HTR-8/SVneo (cell line): ENCODE results near the gene CTNNA3.

Experiments
- DNase-seq: peaks from one replicate; pipeline ENCODE4 v3.0.0; 2011; ENCODE audit warnings: low spot score, mixed read lengths; ENCODE audit not compliant: insufficient read length
- FAIRE-seq: peaks from 2 replicates; lab custom pipeline; 2011; peaks lifted over from hg19 to GRCh38; lab: Jason Lieb, UNC

The CTNNA3 gene

GRCh38 chr10:67175354-67175753 is 520.6 kb downstream of the CTNNA3 start:
- no peak for DNase-seq
- FAIRE-seq, result no peak

GRCh38 chr10:67173787-67174186 is 522.2 kb downstream of the CTNNA3 start:
- FAIRE-seq (no peak), DNase-seq (no peak)

DNA sequence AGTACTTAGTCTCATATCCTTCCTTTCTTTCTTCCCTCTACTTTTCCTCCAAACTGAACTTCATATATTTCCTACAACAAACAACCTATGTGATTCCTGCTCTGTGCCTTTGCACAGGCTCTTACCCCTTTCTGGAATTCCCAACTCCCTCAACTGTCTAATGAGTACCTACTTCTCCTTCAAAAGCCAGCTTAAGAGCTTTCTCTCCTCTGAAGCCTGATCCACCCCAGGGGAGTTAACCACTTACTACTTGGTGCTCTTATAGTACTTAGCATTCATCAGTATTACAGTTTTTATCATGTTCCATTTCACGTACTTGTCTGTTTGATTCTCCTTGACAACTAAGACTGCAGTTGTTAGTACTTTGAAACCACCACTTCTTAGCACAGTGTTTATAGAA is 524.0 kb downstream of the CTNNA3 start:
- no peak for FAIRE-seq
- no peak for DNase-seq

GRCh38 chr10:67156239-67156638 is 539.8 kb downstream of the CTNNA3 start:
- DNase-seq, result no peak
- no peak for FAIRE-seq

DNA sequence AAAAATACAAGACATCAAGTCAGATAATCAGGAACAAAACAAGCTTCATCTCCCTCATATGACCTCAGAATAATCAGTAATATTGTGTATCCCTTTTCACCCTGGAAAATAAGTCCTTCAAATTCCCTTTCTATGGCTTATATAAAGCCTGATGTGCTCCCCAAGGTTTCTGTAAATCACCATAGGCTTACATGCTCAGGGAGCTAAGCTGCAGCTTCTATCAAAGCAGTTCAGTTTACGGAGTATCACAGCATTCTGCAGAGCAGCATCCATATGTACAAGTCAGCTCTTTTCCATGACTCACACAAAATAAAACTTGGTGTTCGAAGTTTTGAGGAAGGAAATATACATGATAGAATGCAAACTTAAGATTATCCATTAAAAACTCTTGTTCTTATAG is 544.5 kb downstream of the CTNNA3 start:
- DNase-seq, result no peak

DNA sequence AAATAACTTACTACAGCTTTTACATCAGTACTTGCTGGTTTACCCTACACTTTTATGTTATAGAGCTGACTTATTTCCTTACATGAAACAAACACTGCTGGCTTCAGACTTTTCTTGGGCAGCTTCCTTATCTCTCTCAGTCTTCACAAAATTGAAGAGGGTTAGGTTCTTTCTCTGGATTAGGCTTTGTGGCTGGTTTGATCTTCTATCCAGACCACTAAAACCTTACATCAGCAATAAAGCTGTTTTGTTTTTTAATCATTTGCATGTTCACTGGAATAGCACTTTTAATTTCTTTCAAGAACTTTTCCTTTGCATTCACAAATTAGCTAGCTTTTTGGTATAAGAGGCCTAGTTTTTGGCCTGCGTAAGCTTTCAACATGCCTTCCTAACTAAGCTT is 551.5 kb downstream of the CTNNA3 start:
- FAIRE-seq (no peak), DNase-seq (no peak)

More for the DNA sequence above, 544.5 kb downstream of the CTNNA3 start:
- no peak for FAIRE-seq

GRCh38 chr10:67141300-67141699 is 554.7 kb downstream of the CTNNA3 start:
- DNase-seq, result no peak
- no peak for FAIRE-seq

DNA sequence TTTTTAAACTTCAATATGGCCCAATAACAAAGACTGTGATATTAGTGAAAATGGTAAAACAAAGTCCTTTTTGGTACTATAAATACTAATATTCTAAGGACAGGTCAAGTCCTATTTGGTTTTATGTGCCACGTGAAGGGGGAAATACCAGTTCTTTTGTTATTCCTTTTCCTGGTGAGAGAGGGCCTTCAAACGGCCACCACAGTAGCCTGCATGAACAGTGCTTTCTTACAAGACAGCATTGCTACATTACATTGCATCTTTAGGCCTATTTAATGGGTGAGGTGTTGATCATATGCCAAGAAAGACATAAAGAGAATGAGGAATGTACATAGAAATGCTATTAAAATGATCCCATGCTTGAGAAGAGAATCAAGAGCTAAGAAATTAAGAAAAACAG is 555.4 kb downstream of the CTNNA3 start:
- DNase-seq (no peak), FAIRE-seq (no peak)

DNA sequence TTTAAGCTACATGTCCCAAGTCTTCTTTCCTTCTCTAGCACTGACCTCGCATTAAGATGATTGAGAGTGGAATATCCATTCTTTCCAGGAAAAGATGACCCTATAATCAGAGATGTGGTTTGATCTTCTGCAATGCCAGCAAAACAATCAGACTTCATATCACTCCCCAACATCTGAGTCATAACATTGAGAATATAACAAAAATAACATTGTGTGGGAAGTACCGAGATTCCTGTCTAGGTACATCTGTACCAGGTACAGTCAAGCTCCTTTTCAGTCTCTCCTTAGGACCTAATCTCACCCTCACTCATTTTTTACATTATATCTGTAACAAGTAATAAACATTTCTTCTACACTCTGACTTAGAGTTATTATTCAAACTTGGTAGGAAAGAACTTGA is 568.6 kb downstream of the CTNNA3 start:
- DNase-seq (no peak), FAIRE-seq (no peak)

DNA sequence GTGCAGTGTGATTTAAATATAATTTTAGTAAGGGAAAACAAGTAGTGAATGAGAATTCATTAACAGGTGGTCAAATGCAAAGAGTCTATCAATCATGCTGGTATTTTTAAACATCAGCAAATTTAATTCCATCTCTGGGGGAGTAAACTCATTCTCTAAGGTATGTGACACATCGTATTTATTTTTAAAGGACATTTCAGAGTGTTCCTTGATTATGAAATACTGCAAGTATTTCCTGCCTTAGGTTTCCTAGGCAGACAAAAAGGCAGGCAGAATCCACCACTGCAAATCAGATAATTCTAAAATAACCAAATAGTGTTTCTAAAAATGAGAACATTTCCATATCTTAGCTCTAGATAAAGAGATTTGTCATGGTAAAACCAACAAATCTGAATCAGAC is 576.3 kb downstream of the CTNNA3 start:
- FAIRE-seq (no peak), DNase-seq (no peak)

DNA sequence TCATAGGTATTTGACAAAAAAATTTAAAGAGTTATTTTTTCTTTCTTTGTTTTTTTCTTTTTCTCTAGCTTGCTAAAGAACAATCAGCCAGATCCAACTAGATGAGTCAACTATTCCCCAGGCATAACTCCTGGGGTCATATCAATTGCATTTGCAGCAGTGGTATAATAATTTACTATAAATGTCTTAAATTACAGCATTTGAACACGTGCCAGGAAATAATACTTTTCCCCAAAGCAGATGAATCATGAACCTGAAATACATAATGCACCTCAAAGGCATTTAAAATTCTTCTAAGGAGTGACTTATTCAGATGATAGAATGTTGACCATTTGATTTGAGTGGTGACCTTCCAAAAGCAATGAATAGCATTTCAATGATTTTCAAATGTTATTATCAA is 580.0 kb downstream of the CTNNA3 start:
- DNase-seq (peak; percentile 0), FAIRE-seq (no peak)

DNA sequence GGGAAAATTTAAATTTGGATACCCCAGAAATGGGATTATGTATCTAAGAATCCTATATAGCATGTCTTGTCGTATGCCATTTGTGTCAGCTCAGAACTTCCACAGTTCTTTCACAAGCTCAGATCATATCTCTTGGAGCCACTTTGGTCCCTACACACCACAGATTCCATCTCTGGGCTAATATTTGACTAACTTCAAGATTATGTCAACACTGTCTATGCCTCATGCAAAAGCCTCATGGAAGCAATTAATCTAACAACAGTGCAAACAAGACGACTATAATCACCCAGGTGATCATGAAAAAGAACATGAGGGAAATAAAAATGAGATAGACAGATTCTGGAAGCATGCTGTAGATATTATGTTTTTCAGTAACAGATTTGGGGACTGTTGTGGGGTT is 581.0 kb downstream of the CTNNA3 start:
- DNase-seq (no peak), FAIRE-seq (no peak)

- DNase-seq (no peak), FAIRE-seq (no peak)
Measured at GRCh38 chr10:67112765-67113164, 583.2 kb downstream of the CTNNA3 start.

DNA sequence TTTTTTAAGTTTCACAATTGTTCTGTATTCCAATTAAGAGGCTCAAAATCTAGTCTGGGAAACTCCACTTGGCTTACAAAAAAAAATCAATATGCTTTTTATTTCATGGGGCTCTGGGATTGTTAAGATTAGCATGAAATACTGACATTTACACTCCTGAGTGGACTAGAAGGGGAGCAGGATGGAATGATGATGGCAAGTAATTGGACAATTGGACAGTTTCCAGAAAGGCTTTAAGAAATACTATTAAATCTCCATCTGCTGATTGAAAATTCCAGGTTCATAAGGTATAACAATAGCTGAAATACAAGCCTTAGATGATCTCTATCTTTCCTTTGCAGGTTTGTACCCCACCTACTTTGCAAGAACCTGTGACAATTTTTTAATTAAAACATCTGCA is 585.7 kb downstream of the CTNNA3 start:
- FAIRE-seq (no peak), DNase-seq (no peak)

- DNase-seq (no peak), FAIRE-seq (no peak)
Measured at GRCh38 chr10:67107670-67108069, 588.3 kb downstream of the CTNNA3 start.

GRCh38 chr10:67100951-67101350 is 595.0 kb downstream of the CTNNA3 start:
- DNase-seq (no peak), FAIRE-seq (no peak)

DNA sequence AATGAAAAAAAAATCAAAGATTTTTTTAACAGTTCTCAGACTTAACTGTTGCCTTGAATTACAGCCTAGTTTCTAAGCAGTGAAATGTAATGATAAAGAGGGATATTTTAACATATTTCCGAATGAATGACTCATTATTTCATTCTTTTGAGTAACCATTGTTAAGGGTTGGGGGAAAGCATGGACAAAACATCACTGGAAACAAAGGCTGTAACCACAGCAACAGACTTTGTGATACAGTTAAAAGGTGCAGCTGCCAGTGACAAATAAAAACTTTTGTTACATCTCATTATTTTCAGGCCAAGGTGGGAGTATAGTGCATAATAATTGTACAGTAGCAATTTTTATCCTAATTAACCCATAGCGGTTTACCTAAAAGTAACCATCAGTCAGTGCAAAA is 597.5 kb downstream of the CTNNA3 start:
- DNase-seq (no peak), FAIRE-seq (no peak)

DNA sequence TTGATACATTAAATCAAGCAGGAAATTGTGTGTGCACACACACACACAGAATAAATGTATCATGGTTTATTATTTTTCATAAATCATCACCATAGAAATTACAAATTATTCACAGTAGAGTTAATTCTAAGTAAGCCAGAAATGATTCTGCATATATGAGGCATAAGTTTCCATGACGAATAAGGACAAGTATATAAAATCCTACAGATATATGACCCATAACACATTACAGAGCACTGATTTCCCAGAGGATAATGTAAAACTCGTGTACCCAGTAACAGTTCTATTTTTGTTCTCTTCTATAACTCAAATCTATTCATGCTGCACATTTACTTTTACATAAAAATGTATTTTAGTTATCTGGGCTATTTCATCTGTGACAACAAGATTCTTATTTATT is 600.5 kb downstream of the CTNNA3 start:
- FAIRE-seq, result no peak

DNA sequence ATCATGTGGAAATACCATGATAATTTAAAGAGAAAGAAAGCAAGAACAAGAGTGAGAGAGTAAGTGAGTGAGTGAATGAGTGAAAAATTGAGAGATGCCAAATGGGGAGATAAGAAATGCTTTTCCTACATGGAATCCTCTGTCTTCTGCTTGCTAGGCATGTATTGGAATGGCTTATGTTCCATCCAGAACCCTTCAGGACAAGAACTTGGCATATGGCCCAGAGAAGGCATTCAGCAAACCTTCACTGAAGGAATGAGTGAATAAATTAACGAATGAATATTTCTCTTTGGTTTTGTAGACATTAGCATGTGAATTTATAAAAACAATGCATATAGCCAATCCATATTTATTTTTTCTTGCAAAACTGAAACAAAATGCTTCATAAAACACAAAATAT is 608.0 kb downstream of the CTNNA3 start:
- DNase-seq (no peak), FAIRE-seq (no peak)

More for the DNA sequence above, 600.5 kb downstream of the CTNNA3 start:
- no peak for DNase-seq

- FAIRE-seq, result no peak
- DNase-seq, result no peak
Measured at GRCh38 chr10:67087135-67087425, 608.9 kb downstream of the CTNNA3 start.

DNA sequence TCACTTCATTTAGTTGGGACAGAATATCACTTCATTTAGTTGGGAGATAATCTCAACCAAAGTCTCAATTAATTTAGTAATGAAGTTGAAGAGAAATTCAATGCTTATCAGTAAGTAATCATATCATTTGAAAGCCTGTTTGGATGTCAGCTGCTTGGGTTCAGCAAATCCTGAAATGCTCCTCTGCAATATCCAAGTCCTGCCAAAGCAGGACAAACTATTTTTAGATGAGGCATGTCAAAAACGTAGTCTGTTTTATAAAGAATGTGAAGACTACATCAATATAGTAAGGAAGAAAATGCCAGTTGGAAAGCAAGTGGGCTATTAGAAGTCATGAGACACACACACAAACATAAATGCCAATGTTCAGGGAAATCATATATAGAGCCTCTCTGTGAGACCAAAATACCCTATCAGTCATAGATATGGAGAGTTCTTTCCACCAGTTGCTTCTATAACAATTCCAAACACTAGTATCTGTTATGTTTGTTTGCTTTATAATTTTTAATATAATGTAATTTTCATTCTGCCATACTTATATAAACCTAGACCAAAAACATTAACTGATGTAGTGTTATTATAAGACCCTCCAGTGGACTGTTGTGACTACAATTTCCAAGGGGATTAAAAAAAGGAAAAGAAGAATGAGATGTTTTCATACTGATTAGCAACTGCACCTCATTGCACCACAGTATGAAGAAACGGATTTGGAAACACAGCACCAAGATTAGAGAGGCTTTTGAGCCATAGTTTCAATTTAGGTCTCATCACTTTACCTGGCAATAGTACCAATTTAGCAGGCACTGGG is 609.5 kb downstream of the CTNNA3 start:
- DNase-seq (no peak), FAIRE-seq (no peak)

- DNase-seq, result no peak
- no peak for FAIRE-seq
Measured at GRCh38 chr10:67079126-67079525, 616.9 kb downstream of the CTNNA3 start.

DNA sequence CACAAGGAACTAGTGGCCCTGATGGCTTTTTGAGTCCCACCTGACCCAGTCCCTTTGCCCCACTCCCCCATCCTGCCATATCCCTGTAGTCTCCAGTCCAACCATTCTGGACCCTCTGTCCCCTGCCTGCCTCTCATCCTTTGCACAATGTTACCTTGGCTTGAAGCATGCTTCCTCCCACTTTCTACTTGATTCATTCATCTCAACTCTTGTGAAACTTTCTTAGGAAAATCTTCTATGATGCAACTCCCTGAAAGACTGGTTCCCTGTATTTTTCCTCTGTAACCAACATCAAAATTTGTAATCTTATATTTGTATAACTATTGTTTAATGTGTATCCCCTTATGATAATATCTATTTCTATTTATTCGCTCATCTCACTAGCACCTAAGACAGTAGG is 618.6 kb downstream of the CTNNA3 start:
- DNase-seq (no peak), FAIRE-seq (no peak)
